ENCODE results near the gene TMCC1. TPM values are rescaled to one million over a fixed set of nuclear protein-coding genes. Genes with fewer than 3 reads are reported as not detected.
A peak's percentile ranks its signal among the peaks of the same experiment; 100 is the strongest.

Gene TMCC1
- total RNA-seq, 1 donor = 11.2 TPM

- no peak for TF ChIP-seq CTCF (IDR thresholded peaks at IDR 0.05; ENCODE audit: insufficient read depth, low read depth, low read length)
- H3K4me3 ChIP-seq (ENCODE audit: low read depth, low read length) = no peak overlapping the region
- no peak for DNase-seq (ENCODE audit: low read depth)
These were observed 3.5 kb upstream of the TMCC1 start for GRCh38 chr3:129897026-129897425.

- DNase-seq (ENCODE audit: low read depth) = no peak
- H3K4me3 ChIP-seq (ENCODE audit: low read depth, low read length) = peak overlapping the region; percentile 86
- TF ChIP-seq CTCF (IDR thresholded peaks at IDR 0.05; ENCODE audit: insufficient read depth, low read depth, low read length) = peak; percentile 12
These were observed 492 bp downstream of the TMCC1 start for GRCh38 chr3:129892857-129893580.

GRCh38 chr3:129892486-129892856 lies 1.0 kb downstream of the TMCC1 start:
- DNase-seq (ENCODE audit: low read depth) = no peak
- H3K4me3 ChIP-seq (ENCODE audit: low read depth, low read length) = peak overlapping the region; percentile 86
- TF ChIP-seq CTCF (IDR thresholded peaks at IDR 0.05; ENCODE audit: insufficient read depth, low read depth, low read length) = no peak

- no peak overlapping the region for H3K4me3 ChIP-seq (ENCODE audit: low read depth, low read length)
- TF ChIP-seq CTCF (IDR thresholded peaks at IDR 0.05; ENCODE audit: insufficient read depth, low read depth, low read length) = no peak
- DNase-seq (ENCODE audit: low read depth) = no peak
These were observed 2.6 kb downstream of the TMCC1 start for GRCh38 chr3:129890891-129891290.

GRCh38 chr3:129890125-129890524 lies 3.4 kb downstream of the TMCC1 start:
- no peak for TF ChIP-seq CTCF (IDR thresholded peaks at IDR 0.05; ENCODE audit: insufficient read depth, low read depth, low read length)
- DNase-seq (ENCODE audit: low read depth) = no peak
- H3K4me3 ChIP-seq (ENCODE audit: low read depth, low read length) = no peak overlapping the region

GRCh38 chr3:129888771-129889170 lies 4.7 kb downstream of the TMCC1 start:
- no peak for TF ChIP-seq CTCF (IDR thresholded peaks at IDR 0.05; ENCODE audit: insufficient read depth, low read depth, low read length)
- peak; percentile 98 for DNase-seq (ENCODE audit: low read depth)
- no peak overlapping the region for H3K4me3 ChIP-seq (ENCODE audit: low read depth, low read length)

GRCh38 chr3:129881261-129881660 lies 12.2 kb downstream of the TMCC1 start:
- TF ChIP-seq CTCF (IDR thresholded peaks at IDR 0.05; ENCODE audit: insufficient read depth, low read depth, low read length) = no peak
- DNase-seq (ENCODE audit: low read depth) = no peak
- no peak overlapping the region for H3K4me3 ChIP-seq (ENCODE audit: low read depth, low read length)
